ENCODE measurements around the gene SLC29A3. TPM values are rescaled to one million over a fixed set of nuclear protein-coding genes. Genes with fewer than 3 reads are reported as not detected.
"Not testable (repeated sequence)": the region's sequence is repeated elsewhere in the genome, so short reads cannot be mapped to it uniquely, and the experiment has no call there.

Gene SLC29A3
- total and polyA plus RNA-seq, 2 donors (not counting 1 experiment from before 2014, with no cell fraction given): 0.90 to 2.3 TPM

DNA sequence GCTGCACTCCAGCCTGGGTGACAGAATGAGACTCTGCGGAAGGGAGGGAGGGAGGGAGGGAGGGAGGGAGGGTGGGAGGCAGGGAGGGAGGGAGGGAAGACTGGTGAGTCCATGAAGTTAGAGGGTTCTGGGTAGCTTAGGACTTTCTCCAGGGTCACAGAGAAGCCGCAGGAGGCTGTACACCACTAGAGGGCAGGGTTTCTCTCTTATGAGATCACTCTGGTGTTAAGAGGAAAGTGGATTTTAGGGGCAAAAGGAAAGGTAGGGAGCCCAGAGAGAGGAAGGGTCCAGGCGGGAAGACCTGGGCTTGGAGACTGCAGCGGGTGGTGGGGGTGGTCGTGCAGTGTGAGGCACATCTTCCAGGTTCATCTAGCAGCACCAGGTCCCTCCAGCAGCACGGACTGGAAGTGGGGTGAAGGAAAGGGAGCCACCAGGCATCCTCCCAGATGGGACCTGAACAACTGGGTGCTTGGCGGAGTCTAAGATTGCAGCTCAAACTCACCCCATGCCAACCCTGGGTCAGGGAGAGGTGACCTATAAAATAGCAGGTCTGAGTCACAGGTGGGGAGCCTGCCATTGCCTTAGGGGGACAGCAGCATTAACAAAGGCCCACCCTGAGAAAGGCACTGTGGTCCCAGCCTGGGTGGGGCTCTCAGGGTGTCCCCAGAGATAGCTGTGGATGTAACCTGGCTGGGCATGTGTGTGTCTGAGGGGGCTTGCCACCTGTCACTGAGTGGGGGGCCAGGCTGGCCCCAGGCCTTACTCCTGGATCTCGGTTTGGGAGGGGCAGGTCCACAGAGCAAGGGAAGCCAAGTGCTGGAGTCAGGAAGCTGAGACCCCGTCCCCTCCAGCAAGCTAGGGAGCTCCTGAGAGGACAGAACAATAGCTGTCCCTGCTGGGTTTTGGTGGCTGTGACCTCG is 48.5 kb upstream of the SLC29A3 start:
- Histone ChIP-seq H3K9me3 (ENCODE audit: control insufficient read depth, insufficient read depth, low read depth, low read length) (no peaks in the 10 kb centered on the region), H4K20me1 (ENCODE audit: control insufficient read depth, extremely low read depth, insufficient read depth, low read length) (no peaks in the 10 kb centered on the region), H3K4me2 (ENCODE audit: extremely low read depth, insufficient read depth, low read length) (no peak overlapping the region), H3K36me3 (ENCODE audit: control insufficient read depth, insufficient read depth, low read length) (no peaks in the 10 kb centered on the region), H2AFZ (ENCODE audit: low read length) (no peak overlapping the region), H3K79me2 (ENCODE audit: control insufficient read depth, insufficient read depth, low read length) (no peaks in the 10 kb centered on the region), H3K27ac (ENCODE audit: insufficient read depth, low read length) (no peak overlapping the region), H3K27me3 (ENCODE audit: control insufficient read depth, insufficient read depth, low read length) (no peaks in the 10 kb centered on the region), H3K4me1 (ENCODE audit: control insufficient read depth, extremely low read depth, insufficient read depth, low read length) (peaks cover 24% of the 10 kb centered on the region), H3K4me3 (replicated peaks in 1 of 4; ENCODE audit: control extremely low read depth in 1 of 4, insufficient read depth in 1 of 4, low read depth in 3 of 4, low read length in 4 of 4) (no peak overlapping the region), H3K9ac (ENCODE audit: insufficient read depth, low read length) (no peak overlapping the region)
- TF ChIP-seq, protein P1, sequence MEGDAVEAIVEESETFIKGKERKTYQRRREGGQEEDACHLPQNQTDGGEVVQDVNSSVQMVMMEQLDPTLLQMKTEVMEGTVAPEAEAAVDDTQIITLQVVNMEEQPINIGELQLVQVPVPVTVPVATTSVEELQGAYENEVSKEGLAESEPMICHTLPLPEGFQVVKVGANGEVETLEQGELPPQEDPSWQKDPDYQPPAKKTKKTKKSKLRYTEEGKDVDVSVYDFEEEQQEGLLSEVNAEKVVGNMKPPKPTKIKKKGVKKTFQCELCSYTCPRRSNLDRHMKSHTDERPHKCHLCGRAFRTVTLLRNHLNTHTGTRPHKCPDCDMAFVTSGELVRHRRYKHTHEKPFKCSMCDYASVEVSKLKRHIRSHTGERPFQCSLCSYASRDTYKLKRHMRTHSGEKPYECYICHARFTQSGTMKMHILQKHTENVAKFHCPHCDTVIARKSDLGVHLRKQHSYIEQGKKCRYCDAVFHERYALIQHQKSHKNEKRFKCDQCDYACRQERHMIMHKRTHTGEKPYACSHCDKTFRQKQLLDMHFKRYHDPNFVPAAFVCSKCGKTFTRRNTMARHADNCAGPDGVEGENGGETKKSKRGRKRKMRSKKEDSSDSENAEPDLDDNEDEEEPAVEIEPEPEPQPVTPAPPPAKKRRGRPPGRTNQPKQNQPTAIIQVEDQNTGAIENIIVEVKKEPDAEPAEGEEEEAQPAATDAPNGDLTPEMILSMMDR (conservative IDR thresholded peaks at IDR 0.05 in 1 of 2, IDR thresholded peaks at IDR 0.05 in 1 of 2; ENCODE audit: low read depth in 1 of 2, low read length in 2 of 2): peak; percentile 75 to 87
- no peak for TF ChIP-seq EZH2 (IDR thresholded peaks at IDR 0.05; ENCODE audit: low read length, missing control alignments)
- DNase-seq (ENCODE audit: low read depth in 2 of 2): peak; percentile 79 to 91

- Histone ChIP-seq H3K79me2 (ENCODE audit: control insufficient read depth, insufficient read depth, low read length) (no peaks in the 10 kb centered on the region), H3K9ac (ENCODE audit: insufficient read depth, low read length) (no peak overlapping the region), H3K4me2 (ENCODE audit: extremely low read depth, insufficient read depth, low read length) (no peak overlapping the region), H3K36me3 (ENCODE audit: control insufficient read depth, insufficient read depth, low read length) (no peaks in the 10 kb centered on the region), H2AFZ (ENCODE audit: low read length) (no peak overlapping the region), H3K4me1 (ENCODE audit: control insufficient read depth, extremely low read depth, insufficient read depth, low read length) (peaks cover 16% of the 10 kb centered on the region), H3K9me3 (ENCODE audit: control insufficient read depth, insufficient read depth, low read depth, low read length) (no peaks in the 10 kb centered on the region), H4K20me1 (ENCODE audit: control insufficient read depth, extremely low read depth, insufficient read depth, low read length) (no peaks in the 10 kb centered on the region), H3K4me3 (replicated peaks in 1 of 4; ENCODE audit: control extremely low read depth in 1 of 4, insufficient read depth in 1 of 4, low read depth in 3 of 4, low read length in 4 of 4) (no peak overlapping the region), H3K27ac (ENCODE audit: insufficient read depth, low read length) (no peak overlapping the region), H3K27me3 (ENCODE audit: control insufficient read depth, insufficient read depth, low read length) (no peaks in the 10 kb centered on the region)
- TF ChIP-seq, protein P1 (conservative IDR thresholded peaks at IDR 0.05 in 1 of 2, IDR thresholded peaks at IDR 0.05 in 1 of 2; ENCODE audit: low read depth in 1 of 2, low read length in 2 of 2): no peak
- no peak for TF ChIP-seq EZH2 (IDR thresholded peaks at IDR 0.05; ENCODE audit: low read length, missing control alignments)
- peak in 1 of 2 donors; percentile 47 for DNase-seq (ENCODE audit: low read depth in 2 of 2)
These were observed 47.4 kb upstream of the SLC29A3 start for GRCh38 chr10:71271662-71272055.

DNA sequence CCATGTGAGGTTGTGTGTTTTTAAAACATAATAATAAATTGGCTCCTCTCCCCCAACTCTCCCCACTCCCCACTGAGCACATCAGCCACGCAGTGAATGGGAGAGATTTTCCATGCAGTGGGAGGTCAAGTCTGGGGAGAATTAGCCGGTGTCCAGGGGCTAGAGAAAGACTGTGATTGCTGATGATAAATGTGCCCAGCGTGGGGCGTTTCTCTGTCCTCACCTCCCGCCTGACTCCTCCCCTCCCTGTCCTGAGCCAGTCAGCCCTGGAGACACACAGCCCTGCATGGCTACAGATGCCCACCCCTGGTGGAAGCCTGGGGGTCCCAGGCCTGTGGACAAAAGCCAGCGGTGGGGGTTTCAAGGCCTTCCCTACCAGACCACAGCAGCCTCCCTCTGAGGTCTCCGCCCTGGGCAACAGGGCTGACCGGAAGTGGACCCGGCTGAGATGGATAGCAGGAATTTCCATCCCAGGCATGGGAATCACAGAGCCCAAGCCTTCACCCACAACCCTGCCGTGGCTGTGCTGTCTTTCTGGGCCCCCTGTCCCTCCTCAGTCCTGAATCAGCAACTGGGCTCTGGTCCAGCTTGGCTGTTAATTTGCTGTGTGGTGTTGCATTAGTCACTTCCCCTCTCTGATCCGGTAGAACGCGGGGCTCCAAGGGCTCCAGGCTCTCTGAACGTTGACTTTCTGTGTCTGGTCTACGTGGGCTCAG is 46.8 kb upstream of the SLC29A3 start:
- Histone ChIP-seq H3K4me2 (ENCODE audit: extremely low read depth, insufficient read depth, low read length) (no peak overlapping the region), H3K79me2 (ENCODE audit: control insufficient read depth, insufficient read depth, low read length) (no peaks in the 10 kb centered on the region), H2AFZ (ENCODE audit: low read length) (no peak overlapping the region), H3K27me3 (ENCODE audit: control insufficient read depth, insufficient read depth, low read length) (no peaks in the 10 kb centered on the region), H3K4me1 (ENCODE audit: control insufficient read depth, extremely low read depth, insufficient read depth, low read length) (peaks cover 14% of the 10 kb centered on the region), H3K9me3 (ENCODE audit: control insufficient read depth, insufficient read depth, low read depth, low read length) (no peaks in the 10 kb centered on the region), H3K27ac (ENCODE audit: insufficient read depth, low read length) (no peak overlapping the region), H3K4me3 (replicated peaks in 1 of 4; ENCODE audit: control extremely low read depth in 1 of 4, insufficient read depth in 1 of 4, low read depth in 3 of 4, low read length in 4 of 4) (no peak overlapping the region), H3K36me3 (ENCODE audit: control insufficient read depth, insufficient read depth, low read length) (no peaks in the 10 kb centered on the region), H4K20me1 (ENCODE audit: control insufficient read depth, extremely low read depth, insufficient read depth, low read length) (no peaks in the 10 kb centered on the region), H3K9ac (ENCODE audit: insufficient read depth, low read length) (no peak overlapping the region)
- peak; percentile 59 to 82 for DNase-seq (ENCODE audit: low read depth in 2 of 2)
- TF ChIP-seq EZH2 (IDR thresholded peaks at IDR 0.05; ENCODE audit: low read length, missing control alignments): no peak
- TF ChIP-seq, protein P1 (conservative IDR thresholded peaks at IDR 0.05 in 1 of 2, IDR thresholded peaks at IDR 0.05 in 1 of 2; ENCODE audit: low read depth in 1 of 2, low read length in 2 of 2): no peak

- not testable (repeated sequence) for H3K27ac ChIP-seq (ENCODE audit: insufficient read depth, low read length); H3K79me2 ChIP-seq (ENCODE audit: control insufficient read depth, insufficient read depth, low read length)
These were observed 46.1 kb upstream of the SLC29A3 start for GRCh38 chr10:71272974-71273373.

More at GRCh38 chr10:71272974-71273373, 46.1 kb upstream of the SLC29A3 start:
- not testable (repeated sequence) for H2AFZ ChIP-seq (ENCODE audit: low read length); H3K9ac ChIP-seq (ENCODE audit: insufficient read depth, low read length); H4K20me1 ChIP-seq (ENCODE audit: control insufficient read depth, extremely low read depth, insufficient read depth, low read length); H3K27me3 ChIP-seq (ENCODE audit: control insufficient read depth, insufficient read depth, low read length); DNase-seq (ENCODE audit: low read depth in 2 of 2); H3K4me3 ChIP-seq (replicated peaks in 1 of 4; ENCODE audit: control extremely low read depth in 1 of 4, insufficient read depth in 1 of 4, low read depth in 3 of 4, low read length in 4 of 4); H3K4me2 ChIP-seq (ENCODE audit: extremely low read depth, insufficient read depth, low read length); H3K36me3 ChIP-seq (ENCODE audit: control insufficient read depth, insufficient read depth, low read length); H3K9me3 ChIP-seq (ENCODE audit: control insufficient read depth, insufficient read depth, low read depth, low read length)
- H3K4me1 ChIP-seq (ENCODE audit: control insufficient read depth, extremely low read depth, insufficient read depth, low read length): peaks cover 14% of the 10 kb centered on the region
